HG03378 (cell line): ENCODE measurements around the gene MKRN2OS.

Experiments used
- ATAC-seq: cut with Tn5 transposase; IDR thresholded peaks from one replicate; pipeline ENCODE4 v1.9.1; 2021; ENCODE audit warnings: mild to moderate bottlenecking, moderate library complexity; ENCODE audit not compliant: unreplicated experiment

Gene MKRN2OS

GRCh38 chr3:12515631-12516030 is 29.7 kb downstream of the MKRN2OS start:
- no peak for ATAC-seq

- no peak for ATAC-seq
Observed at GRCh38 chr3:12513694-12514446, 31.4 kb downstream of the MKRN2OS start.

GRCh38 chr3:12512534-12513118 is 32.7 kb downstream of the MKRN2OS start:
- no peak for ATAC-seq

GRCh38 chr3:12509466-12509865 is 35.8 kb downstream of the MKRN2OS start:
- ATAC-seq, result no peak

GRCh38 chr3:12508291-12508700 is 37.0 kb downstream of the MKRN2OS start:
- ATAC-seq, result no peak

- ATAC-seq, result no peak
Observed at GRCh38 chr3:12507591-12508281, 37.6 kb downstream of the MKRN2OS start.

- no peak for ATAC-seq
Observed at GRCh38 chr3:12506201-12506709, 39.0 kb downstream of the MKRN2OS start.

GRCh38 chr3:12503126-12503957 is 42.0 kb downstream of the MKRN2OS start:
- ATAC-seq, result no peak

- no peak for ATAC-seq
Observed at GRCh38 chr3:12501360-12502020, 43.8 kb downstream of the MKRN2OS start.

- no peak for ATAC-seq
Observed at GRCh38 chr3:12499474-12499873, 45.8 kb downstream of the MKRN2OS start.

- ATAC-seq, result no peak
Observed at GRCh38 chr3:12496453-12496761, 48.9 kb downstream of the MKRN2OS start.

- ATAC-seq, result no peak
Observed at GRCh38 chr3:12495749-12496452, 49.4 kb downstream of the MKRN2OS start.

GRCh38 chr3:12490547-12490946 is 54.8 kb downstream of the MKRN2OS start:
- no peak for ATAC-seq

GRCh38 chr3:12489832-12490231 is 55.5 kb downstream of the MKRN2OS start:
- ATAC-seq, result no peak
